ENCODE measurements around the gene MOB2. TPM values are rescaled to one million over a fixed set of nuclear protein-coding genes. Genes with fewer than 3 reads are reported as not detected.

The MOB2 gene
- total RNA-seq, result 10 to 100 TPM; 75.6 to 84.3 TPM
- polyA plus RNA-seq, result 10 to 100 TPM; 29.1 to 47.9 (median 37.7) TPM
- total RNA-seq, result 20.4 to 45.5 (median 34.8) reads per million in 6 experiments

GRCh38 chr11:1486054-1486825 lies at the start of gene MOB2:
Gene MOB2, minus strand, starts transcription at chr11:1486779. Its CDS starts 223 bp downstream, at chr11:1486556.
- POLR2A ChIA-PET, result no interaction called here
- DNase-seq (peak in 2 of 10 donors; percentile 11 to 54), ATAC-seq (peak; percentile 50 to 71)
- no peaks in the 10 kb centered on the region for H3K9me3 Mint-ChIP-seq
- peaks cover 0 to 5% (median 0%) of the 10 kb centered on the region in 3 donors for H3K36me3 Mint-ChIP-seq
- H3K27me3 Mint-ChIP-seq, result no peaks in the 10 kb centered on the region
- H3K4me1 Mint-ChIP-seq, result peaks cover 20 to 50% (median 43%) of the 10 kb centered on the region in 4 donors
- peak within 1 kb of the TSS in 7 of 10 donors; percentile 4 to 73 (median 61) for H3K27ac Mint-ChIP-seq
- H3K4me3 Mint-ChIP-seq, result peak within 1 kb of the TSS in 4 of 10 donors; percentile 22 to 60 (median 30)

GRCh38 chr11:1534682-1535081 lies 48.1 kb upstream of the MOB2 start:
- H3K27me3 Mint-ChIP-seq, result peaks cover 0 to 2% (median 0%) of the 10 kb centered on the region in 5 donors

GRCh38 chr11:1534171-1534570 lies 47.6 kb upstream of the MOB2 start:
- H3K4me1 Mint-ChIP-seq, result peaks cover 12 to 62% (median 39%) of the 10 kb centered on the region in 4 donors
- peak overlapping the region in 1 of 10 donors; percentile 19 for H3K27ac Mint-ChIP-seq
- POLR2A ChIA-PET, result interaction anchor here (0.6 kb wide), 1 partner anchor 884 kb away, joined by 6 read pairs; no protein-coding TSS in a partner anchor
- DNase-seq (no peak), ATAC-seq (no peak)
- H3K9me3 Mint-ChIP-seq, result no peaks in the 10 kb centered on the region
- H3K36me3 Mint-ChIP-seq, result peaks cover 0 to 25% (median 2%) of the 10 kb centered on the region in 3 donors
- H3K4me3 Mint-ChIP-seq, result peak overlapping the region in 1 of 10 donors; percentile 62
- H3K27me3 Mint-ChIP-seq, result no peaks in the 10 kb centered on the region

More at GRCh38 chr11:1534682-1535081, 48.1 kb upstream of the MOB2 start:
- no peaks in the 10 kb centered on the region for H3K9me3 Mint-ChIP-seq
- H3K27ac Mint-ChIP-seq, result peak overlapping the region in 1 of 10 donors; percentile 19
- ATAC-seq (no peak), DNase-seq (no peak)
- POLR2A ChIA-PET, result no interaction called here
- H3K36me3 Mint-ChIP-seq, result peaks cover 0 to 25% (median 2%) of the 10 kb centered on the region in 3 donors
- H3K4me3 Mint-ChIP-seq, result peak overlapping the region in 1 of 10 donors; percentile 19
- peaks cover 12 to 59% (median 38%) of the 10 kb centered on the region in 4 donors for H3K4me1 Mint-ChIP-seq

GRCh38 chr11:1533342-1533725 lies 46.8 kb upstream of the MOB2 start:
- H3K4me3 Mint-ChIP-seq, result no peak overlapping the region
- no peaks in the 10 kb centered on the region for H3K27me3 Mint-ChIP-seq
- DNase-seq (no peak), ATAC-seq (no peak)
- peaks cover 13 to 70% (median 42%) of the 10 kb centered on the region in 4 donors for H3K4me1 Mint-ChIP-seq
- peaks cover 0 to 25% (median 2%) of the 10 kb centered on the region in 3 donors for H3K36me3 Mint-ChIP-seq
- POLR2A ChIA-PET, result interaction anchor here (0.6 kb wide), 1 partner anchor 883 kb away, joined by 6 read pairs; no protein-coding TSS in a partner anchor
- no peak overlapping the region for H3K27ac Mint-ChIP-seq
- H3K9me3 Mint-ChIP-seq, result no peaks in the 10 kb centered on the region

GRCh38 chr11:1532606-1533341 lies 46.2 kb upstream of the MOB2 start:
- ATAC-seq, result no peak
- POLR2A ChIA-PET, result no interaction called here
- H3K36me3 Mint-ChIP-seq, result peaks cover 0 to 25% (median 2%) of the 10 kb centered on the region in 3 donors
- H3K27me3 Mint-ChIP-seq, result no peaks in the 10 kb centered on the region
- no peaks in the 10 kb centered on the region for H3K9me3 Mint-ChIP-seq
- DNase-seq, result no peak
- H3K4me3 Mint-ChIP-seq, result no peak overlapping the region
- H3K4me1 Mint-ChIP-seq, result peaks cover 14 to 74% (median 48%) of the 10 kb centered on the region in 4 donors
- H3K27ac Mint-ChIP-seq, result no peak overlapping the region

- Mint-ChIP-seq H3K4me1 (peaks cover 14 to 72% (median 47%) of the 10 kb centered on the region in 4 donors), H3K36me3 (peaks cover 0 to 25% (median 2%) of the 10 kb centered on the region in 3 donors), H3K27me3 (no peaks in the 10 kb centered on the region), H3K4me3 (peak overlapping the region in 1 of 10 donors; percentile 10), H3K9me3 (no peaks in the 10 kb centered on the region), H3K27ac (peak overlapping the region in 1 of 10 donors; percentile 71)
- ATAC-seq, result no peak
- POLR2A ChIA-PET, result no interaction called here
- no peak for DNase-seq
These were observed 45.5 kb upstream of the MOB2 start for GRCh38 chr11:1532014-1532586.

GRCh38 chr11:1531449-1532013 lies 45.0 kb upstream of the MOB2 start:
- Mint-ChIP-seq H3K4me1 (peaks cover 14 to 73% (median 46%) of the 10 kb centered on the region in 4 donors), H3K27me3 (no peaks in the 10 kb centered on the region), H3K9me3 (no peaks in the 10 kb centered on the region), H3K27ac (peak overlapping the region in 1 of 10 donors; percentile 71), H3K36me3 (peaks cover 0 to 24% (median 2%) of the 10 kb centered on the region in 3 donors), H3K4me3 (no peak overlapping the region)
- POLR2A ChIA-PET, result no interaction called here
- DNase-seq (no peak), ATAC-seq (no peak)

- DNase-seq (no peak), ATAC-seq (no peak)
- Mint-ChIP-seq H3K9me3 (no peaks in the 10 kb centered on the region), H3K27me3 (no peaks in the 10 kb centered on the region), H3K4me1 (peaks cover 16 to 74% (median 41%) of the 10 kb centered on the region in 4 donors), H3K4me3 (no peak overlapping the region), H3K36me3 (peaks cover 0 to 20% (median 2%) of the 10 kb centered on the region in 3 donors), H3K27ac (peak overlapping the region in 1 of 10 donors; percentile 46)
- POLR2A ChIA-PET, result no interaction called here
These were observed 44.3 kb upstream of the MOB2 start for GRCh38 chr11:1530686-1531448.

- Mint-ChIP-seq H3K4me3 (no peak overlapping the region), H3K27me3 (no peaks in the 10 kb centered on the region), H3K36me3 (peaks cover 0 to 14% (median 2%) of the 10 kb centered on the region in 3 donors), H3K9me3 (no peaks in the 10 kb centered on the region), H3K4me1 (peaks cover 12 to 70% (median 35%) of the 10 kb centered on the region in 4 donors), H3K27ac (no peak overlapping the region)
- DNase-seq (no peak), ATAC-seq (no peak)
- POLR2A ChIA-PET, result no interaction called here
These were observed 43.2 kb upstream of the MOB2 start for GRCh38 chr11:1529774-1530173.

- peaks cover 10 to 68% (median 32%) of the 10 kb centered on the region in 4 donors for H3K4me1 Mint-ChIP-seq
- peak overlapping the region in 1 of 10 donors; percentile 52 for H3K27ac Mint-ChIP-seq
- POLR2A ChIA-PET, result no interaction called here
- H3K9me3 Mint-ChIP-seq, result no peaks in the 10 kb centered on the region
- peaks cover 0 to 10% (median 2%) of the 10 kb centered on the region in 3 donors for H3K36me3 Mint-ChIP-seq
- no peak overlapping the region for H3K4me3 Mint-ChIP-seq
- ATAC-seq (no peak), DNase-seq (no peak)
- no peaks in the 10 kb centered on the region for H3K27me3 Mint-ChIP-seq
These were observed 42.7 kb upstream of the MOB2 start for GRCh38 chr11:1529286-1529685.

- peaks cover 13 to 69% (median 36%) of the 10 kb centered on the region in 4 donors for H3K4me1 Mint-ChIP-seq
- POLR2A ChIA-PET, result no interaction called here
- H3K27me3 Mint-ChIP-seq, result no peaks in the 10 kb centered on the region
- peak overlapping the region in 2 of 10 donors; percentile 29 to 64 for H3K27ac Mint-ChIP-seq
- no peak for ATAC-seq
- H3K4me3 Mint-ChIP-seq, result no peak overlapping the region
- peaks cover 0 to 10% (median 2%) of the 10 kb centered on the region in 3 donors for H3K36me3 Mint-ChIP-seq
- no peaks in the 10 kb centered on the region for H3K9me3 Mint-ChIP-seq
- DNase-seq, result no peak
These were observed 42.1 kb upstream of the MOB2 start for GRCh38 chr11:1528710-1529109.

Measured in naive thymus-derived CD8-positive, alpha-beta T cell (primary cell).